Hindlimb muscle (tissue), 1 donor: ENCODE data around the gene LCE1E. TPM values are rescaled to one million over a fixed set of nuclear protein-coding genes. Genes with fewer than 3 reads are reported as not detected.

Experiments
- DNase-seq: peaks from one replicate; pipeline ENCODE4 v3.0.0-alpha.2; 2013
- polyA plus RNA-seq: library from polyadenylated mRNA; unstranded; fragments of 120-200 nt; gene quantifications from one replicate; pipeline ENCODE4 v1.2.1, GENCODE V29; 2013; ENCODE audit not compliant: insufficient read length

The LCE1E gene
- polyA plus RNA-seq: not detected

DNA sequence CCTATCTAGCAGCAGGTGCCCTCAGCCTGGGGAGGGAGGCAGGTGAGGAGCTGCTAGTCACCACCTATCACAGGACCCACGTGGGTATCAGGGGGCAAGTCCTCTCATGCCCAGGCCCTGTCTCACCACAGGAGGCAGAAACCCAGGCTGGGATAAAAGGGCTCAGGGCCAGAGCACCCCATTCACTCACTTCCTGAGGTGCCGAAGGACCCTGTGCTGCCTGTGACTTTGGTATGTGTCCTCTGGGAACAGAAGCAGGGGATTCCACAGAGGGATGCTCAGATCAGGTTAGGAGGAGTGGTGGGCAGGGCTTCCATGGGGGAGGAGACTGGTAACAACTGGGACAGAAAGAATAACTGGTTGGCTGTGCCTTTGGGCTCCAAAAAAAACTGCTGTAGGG is at the start of gene LCE1E:
Gene LCE1E, plus strand, starts transcription at position 181 of the 400 bp plus-strand sequence. CDS start 1,043 bp downstream, outside the sequence.
- DNase-seq: no peak

DNA sequence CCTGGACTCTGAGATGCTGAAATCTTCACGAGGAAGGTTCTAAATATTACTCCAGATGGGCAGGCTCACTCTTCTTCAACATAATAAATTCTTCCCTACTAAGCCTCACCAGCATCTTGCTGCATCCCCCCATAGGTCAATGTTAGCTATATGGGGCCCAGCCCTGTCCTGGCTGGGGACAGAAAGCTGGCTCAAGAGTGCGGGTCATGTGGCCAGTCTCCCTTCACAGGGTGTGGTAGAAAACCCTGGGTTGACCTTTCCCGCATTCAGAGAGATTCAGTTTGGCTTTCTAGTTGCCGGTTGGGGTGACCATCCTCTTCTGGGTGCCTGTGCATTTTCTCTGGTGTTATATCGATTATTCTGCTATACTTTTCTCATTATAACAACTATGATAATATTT is 48.1 kb upstream of the LCE1E start:
- DNase-seq: no peak

- no peak for DNase-seq
Measured at GRCh38 chr1:152739841-152740240, 46.2 kb upstream of the LCE1E start.

DNA sequence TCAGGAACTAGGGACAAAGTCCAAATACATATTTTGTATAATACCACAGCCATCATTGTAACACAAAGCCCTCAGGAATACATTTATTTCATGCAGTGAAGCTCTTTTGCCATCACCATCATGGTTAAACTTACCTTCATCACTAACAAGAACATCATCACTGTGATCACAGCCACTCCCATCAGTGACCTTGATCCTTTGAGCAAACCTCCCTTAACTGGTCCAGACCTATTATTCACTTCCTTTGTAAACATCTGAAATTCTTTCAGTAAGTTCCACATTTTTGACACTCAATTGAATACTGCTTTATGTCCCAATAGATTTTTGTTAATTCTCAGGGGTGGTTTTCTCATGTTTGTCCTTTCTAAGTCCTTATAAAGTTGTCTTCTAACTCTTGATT is 44.4 kb upstream of the LCE1E start:
- DNase-seq: no peak

DNA sequence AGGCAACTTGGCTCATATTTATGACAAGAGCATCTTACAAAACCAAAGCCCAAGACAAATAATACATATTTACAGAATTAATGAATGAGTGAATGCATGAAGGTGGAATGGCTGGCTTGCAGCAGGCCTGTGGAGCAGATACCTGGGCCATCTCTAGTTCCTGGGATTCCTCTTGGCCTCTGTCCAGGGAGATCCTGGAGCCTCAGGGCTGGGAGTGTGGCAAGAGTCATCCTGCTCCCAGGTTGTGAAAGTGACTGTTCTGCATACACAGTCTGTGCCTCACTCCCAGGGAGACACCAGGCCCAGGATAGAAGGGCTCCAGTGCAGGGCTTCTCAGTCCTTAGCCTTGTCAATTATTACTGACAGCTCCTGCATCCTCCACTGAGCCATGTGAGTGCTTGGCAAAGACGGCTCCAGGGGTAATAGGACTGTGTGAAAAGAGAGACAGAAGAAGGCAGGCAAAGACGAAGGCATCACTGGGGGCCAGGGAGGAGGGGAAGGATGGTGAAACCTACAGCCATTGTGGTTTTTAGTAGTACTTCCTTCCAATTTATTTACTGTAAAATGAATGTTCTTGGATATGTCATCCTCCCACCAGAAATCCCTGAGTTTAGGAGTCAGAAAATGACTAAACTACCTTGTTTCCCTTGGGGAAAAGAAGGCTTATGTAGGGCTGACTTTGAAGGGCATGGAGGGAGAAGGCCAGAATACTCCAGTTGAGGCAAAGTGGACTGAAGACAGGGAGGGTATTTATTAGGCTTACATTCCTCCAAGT is 42.5 kb upstream of the LCE1E start:
- DNase-seq: no peak

GRCh38 chr1:152745289-152745704 is 40.8 kb upstream of the LCE1E start:
- DNase-seq: no peak

GRCh38 chr1:152745765-152746444 is 40.2 kb upstream of the LCE1E start:
- DNase-seq: no peak

GRCh38 chr1:152747831-152748230 is 38.2 kb upstream of the LCE1E start:
- no peak for DNase-seq

GRCh38 chr1:152752225-152752624 is 33.8 kb upstream of the LCE1E start:
- DNase-seq: no peak

DNA sequence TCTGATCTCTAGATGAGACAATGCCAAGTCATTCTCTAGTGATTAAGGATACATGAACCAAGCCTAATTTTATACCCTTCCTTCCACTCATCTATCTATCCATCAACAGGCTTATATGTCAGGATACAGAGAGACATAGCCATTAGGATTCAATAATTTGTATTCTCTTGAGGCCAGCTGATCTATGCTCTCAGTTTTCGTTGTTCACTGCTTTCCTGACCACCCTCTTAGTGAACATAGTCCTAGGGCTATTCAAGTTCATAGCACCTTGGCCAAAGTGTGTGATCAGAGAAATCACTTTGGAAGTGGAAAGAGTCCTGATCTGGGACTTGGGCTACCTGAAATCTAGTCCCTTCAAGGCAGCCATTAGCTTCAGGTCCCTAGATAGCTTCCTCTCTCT is 32.5 kb upstream of the LCE1E start:
- DNase-seq: no peak

DNA sequence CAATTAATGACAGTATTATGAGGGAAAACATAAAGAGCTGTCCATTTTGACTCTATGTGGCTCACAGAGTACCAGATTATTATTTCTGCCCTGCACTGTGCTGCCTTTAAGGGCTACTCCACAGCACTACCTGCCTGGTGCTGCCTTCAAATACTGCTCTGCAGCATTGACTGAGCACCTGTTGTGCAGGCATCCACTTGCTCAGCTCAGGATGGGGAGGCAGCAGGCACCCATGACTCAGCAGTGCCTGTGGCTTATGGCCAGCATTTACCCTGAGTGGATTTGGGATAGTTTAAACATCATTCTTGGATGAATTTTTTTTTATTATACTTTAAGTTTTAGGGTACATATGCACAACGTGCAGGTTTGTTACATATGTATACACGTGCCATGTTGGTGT is 29.2 kb upstream of the LCE1E start:
- DNase-seq: no peak

- DNase-seq: no peak
Measured at GRCh38 chr1:152757747-152758146, 28.3 kb upstream of the LCE1E start, which contains the start of gene KPRP. Gene KPRP (plus strand): TSS chr1:152758025. CDS start chr1:152759589, 1,564 bp downstream.

GRCh38 chr1:152758636-152759035 is 27.4 kb upstream of the LCE1E start:
- DNase-seq: no peak

DNA sequence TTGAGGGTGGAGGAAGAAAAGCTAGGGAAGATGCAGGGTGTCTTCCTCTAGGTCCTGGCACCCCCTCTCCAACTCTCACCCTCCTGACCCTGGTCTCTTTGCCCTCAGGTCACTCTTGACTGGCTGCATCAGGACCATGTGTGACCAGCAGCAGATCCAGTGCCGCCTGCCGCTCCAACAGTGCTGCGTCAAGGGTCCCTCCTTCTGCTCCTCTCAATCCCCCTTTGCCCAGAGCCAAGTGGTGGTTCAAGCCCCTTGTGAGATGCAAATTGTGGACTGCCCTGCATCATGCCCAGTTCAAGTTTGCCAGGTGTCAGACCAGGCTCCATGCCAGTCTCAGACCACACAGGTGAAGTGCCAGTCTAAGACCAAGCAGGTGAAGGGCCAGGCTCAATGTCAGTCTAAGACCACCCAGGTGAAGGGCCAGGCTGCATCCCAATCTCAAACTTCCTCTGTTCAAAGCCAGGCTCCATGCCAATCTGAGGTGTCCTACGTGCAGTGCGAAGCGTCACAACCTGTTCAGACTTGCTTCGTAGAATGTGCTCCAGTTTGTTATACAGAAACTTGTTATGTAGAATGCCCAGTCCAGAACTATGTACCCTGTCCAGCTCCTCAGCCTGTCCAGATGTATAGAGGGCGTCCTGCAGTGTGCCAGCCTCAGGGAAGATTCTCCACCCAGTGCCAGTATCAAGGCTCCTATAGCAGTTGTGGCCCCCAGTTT is 26.4 kb upstream of the LCE1E start:
- no peak for DNase-seq

DNA sequence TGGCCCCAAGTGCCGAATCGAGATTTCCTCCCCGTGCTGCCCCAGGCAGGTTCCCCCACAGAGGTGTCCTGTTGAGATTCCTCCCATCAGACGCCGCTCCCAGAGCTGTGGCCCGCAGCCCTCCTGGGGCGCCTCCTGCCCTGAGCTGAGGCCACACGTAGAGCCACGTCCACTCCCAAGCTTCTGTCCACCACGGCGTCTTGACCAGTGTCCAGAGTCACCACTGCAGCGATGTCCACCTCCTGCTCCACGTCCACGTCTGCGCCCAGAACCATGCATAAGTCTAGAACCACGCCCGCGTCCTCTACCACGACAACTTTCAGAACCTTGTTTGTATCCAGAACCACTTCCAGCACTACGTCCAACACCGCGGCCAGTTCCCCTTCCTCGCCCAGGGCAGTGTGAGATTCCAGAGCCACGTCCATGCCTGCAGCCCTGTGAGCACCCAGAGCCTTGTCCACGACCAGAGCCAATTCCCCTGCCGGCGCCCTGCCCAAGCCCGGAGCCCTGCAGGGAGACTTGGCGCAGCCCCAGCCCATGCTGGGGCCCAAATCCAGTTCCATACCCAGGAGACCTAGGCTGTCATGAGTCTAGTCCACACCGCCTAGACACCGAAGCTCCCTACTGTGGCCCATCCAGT is 25.4 kb upstream of the LCE1E start:
- DNase-seq: no peak

GRCh38 chr1:152761609-152762213 is 24.3 kb upstream of the LCE1E start:
- DNase-seq: no peak

DNA sequence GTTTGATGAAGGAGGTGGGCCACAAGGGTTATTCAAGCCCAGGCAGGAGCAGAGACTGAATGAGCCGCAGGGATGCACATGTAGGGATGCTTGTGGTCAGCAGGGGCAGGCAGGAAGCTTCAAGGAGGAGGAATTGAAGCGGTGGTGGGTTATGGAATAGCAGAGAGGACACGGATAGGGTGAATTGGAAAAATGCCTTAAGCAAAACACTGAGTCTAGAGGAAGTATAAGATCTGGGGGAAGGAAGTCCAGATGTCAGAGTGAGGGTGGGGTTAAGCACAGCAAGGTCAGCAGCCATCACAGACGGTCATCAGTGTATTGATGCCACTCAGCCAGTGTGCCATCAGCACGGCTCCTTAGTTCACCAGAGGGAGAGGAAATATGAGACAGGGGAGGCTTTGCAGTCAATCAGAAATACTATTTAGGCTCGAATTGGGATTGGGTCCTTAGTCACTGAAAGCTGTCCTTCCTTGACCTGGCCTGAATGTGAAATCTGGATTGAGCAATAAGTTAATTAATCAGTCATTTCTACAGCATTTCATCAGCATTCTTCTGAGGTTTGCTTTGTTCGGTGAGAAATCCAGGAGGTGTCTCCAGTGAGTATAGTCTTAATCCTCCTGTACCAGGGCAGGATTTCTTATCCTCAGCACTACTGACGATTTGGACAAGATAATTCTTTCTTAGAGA is 17.1 kb upstream of the LCE1E start:
- DNase-seq: no peak

DNA sequence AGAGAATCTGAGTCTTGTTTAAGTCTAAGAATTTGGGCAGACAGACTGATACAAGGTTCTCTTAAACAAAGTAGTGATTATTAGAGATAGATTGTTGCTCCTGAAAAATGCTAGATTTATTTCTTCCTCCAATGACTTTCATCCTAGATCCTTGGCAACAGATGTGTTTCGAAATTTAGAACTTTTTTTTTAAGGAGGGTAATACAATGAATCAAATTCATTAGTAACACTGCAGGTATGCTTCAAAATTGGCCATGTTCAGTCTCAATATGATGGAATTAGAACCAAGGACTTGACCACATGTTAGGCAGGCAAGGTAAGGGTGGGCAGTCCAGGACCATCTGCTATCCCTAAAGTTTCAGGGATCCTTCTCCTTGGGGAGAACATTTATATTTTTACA is 15.6 kb upstream of the LCE1E start:
- no peak for DNase-seq

GRCh38 chr1:152774875-152775274 is 11.2 kb upstream of the LCE1E start, which contains the start of gene LCE1F:
Gene LCE1F (plus strand): TSS chr1:152775140. CDS start chr1:152776372, 1,232 bp downstream.
- no peak for DNase-seq

- DNase-seq: no peak
Measured at GRCh38 chr1:152776361-152776760, 9.7 kb upstream of the LCE1E start.

DNA sequence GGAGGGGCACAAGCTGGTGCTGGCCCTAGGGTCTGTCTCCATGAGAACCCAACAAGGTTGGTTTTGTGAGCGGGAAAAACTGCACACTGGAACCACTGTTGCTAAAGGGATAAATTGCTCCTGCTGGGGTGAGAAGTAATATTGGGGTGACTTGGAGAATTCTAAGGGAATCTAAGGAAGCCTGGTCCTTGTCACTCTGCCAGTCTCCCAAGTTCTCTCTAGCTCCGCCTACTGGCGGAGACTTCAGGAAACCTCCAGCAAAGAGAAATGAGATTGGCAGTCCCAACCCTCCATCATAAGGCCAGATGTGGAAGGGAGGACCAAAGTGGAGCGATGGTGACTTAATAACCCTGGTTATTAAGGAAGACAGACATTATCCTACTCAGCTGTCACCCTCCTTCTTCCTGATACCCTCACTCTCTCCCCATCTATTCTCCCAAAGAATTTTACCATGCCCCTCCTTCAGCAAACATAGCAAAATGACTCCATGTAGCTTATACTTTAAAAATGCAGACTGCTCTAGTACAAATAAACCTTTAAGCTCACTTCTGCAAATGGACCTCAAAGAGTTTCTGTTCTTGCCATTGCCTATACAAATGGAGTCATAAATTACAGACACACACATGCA is 8.4 kb upstream of the LCE1E start:
- no peak for DNase-seq
